ENCODE data around the gene HIPK4. TPM values are rescaled to one million over a fixed set of nuclear protein-coding genes. Genes with fewer than 3 reads are reported as not detected.
"Not testable (repeated sequence)": the region's sequence is repeated elsewhere in the genome, so short reads cannot be mapped to it uniquely, and the experiment has no call there.

Gene HIPK4
- total RNA-seq, 1 experiment from 2014 or later: not detected

- H3K4me2 ChIP-seq (ENCODE audit: low read length): peak overlapping the region; percentile 99
- no peaks in the 10 kb centered on the region for H3K9me2 ChIP-seq (replicated peaks; ENCODE audit: low read length)
- peak overlapping the region; percentile 90 for H2AFZ ChIP-seq (ENCODE audit: low read length)
- H3K4me3 ChIP-seq (ENCODE audit: low read length): peak overlapping the region; percentile 73
- H3K4me1 ChIP-seq (ENCODE audit: insufficient read depth, low read length): peaks cover 16% of the 10 kb centered on the region; the same call in 1 of the 2 replicates
- peak overlapping the region; percentile 87 for H3K9ac ChIP-seq (ENCODE audit: low read length)
- no peaks in the 10 kb centered on the region for H3F3A ChIP-seq (ENCODE audit: low read length, unreplicated experiment)
- intact Hi-C loops (cut with micrococcal nuclease): no loop called here
- TSS peak; percentile 99 for BruUV-seq (replicated peaks)
- H3K27ac ChIP-seq (ENCODE audit: low read length): peak overlapping the region; percentile 94
- H3K27me3 ChIP-seq (ENCODE audit: low read length): no peaks in the 10 kb centered on the region
- H4K20me1 ChIP-seq (ENCODE audit: low read length): no peaks in the 10 kb centered on the region
- TF ChIP-seq EZH2 (IDR thresholded peaks at IDR 0.05; ENCODE audit: low read length, unreplicated experiment): no peak
- TF ChIP-seq, protein P1, sequence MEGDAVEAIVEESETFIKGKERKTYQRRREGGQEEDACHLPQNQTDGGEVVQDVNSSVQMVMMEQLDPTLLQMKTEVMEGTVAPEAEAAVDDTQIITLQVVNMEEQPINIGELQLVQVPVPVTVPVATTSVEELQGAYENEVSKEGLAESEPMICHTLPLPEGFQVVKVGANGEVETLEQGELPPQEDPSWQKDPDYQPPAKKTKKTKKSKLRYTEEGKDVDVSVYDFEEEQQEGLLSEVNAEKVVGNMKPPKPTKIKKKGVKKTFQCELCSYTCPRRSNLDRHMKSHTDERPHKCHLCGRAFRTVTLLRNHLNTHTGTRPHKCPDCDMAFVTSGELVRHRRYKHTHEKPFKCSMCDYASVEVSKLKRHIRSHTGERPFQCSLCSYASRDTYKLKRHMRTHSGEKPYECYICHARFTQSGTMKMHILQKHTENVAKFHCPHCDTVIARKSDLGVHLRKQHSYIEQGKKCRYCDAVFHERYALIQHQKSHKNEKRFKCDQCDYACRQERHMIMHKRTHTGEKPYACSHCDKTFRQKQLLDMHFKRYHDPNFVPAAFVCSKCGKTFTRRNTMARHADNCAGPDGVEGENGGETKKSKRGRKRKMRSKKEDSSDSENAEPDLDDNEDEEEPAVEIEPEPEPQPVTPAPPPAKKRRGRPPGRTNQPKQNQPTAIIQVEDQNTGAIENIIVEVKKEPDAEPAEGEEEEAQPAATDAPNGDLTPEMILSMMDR (conservative IDR thresholded peaks at IDR 0.05; ENCODE audit: low read depth, low read length): no peak
- no peak for TF ChIP-seq EZH2phosphoT487 (IDR thresholded peaks at IDR 0.05; ENCODE audit: borderline replicate concordance, low read length)
- H3K79me2 ChIP-seq (ENCODE audit: low read length): no peaks in the 10 kb centered on the region
- ATAC-seq: peak; percentile 93
- H3K36me3 ChIP-seq (ENCODE audit: low read depth, low read length): no peaks in the 10 kb centered on the region
- H3K9me3 ChIP-seq (ENCODE audit: low read length): no peaks in the 10 kb centered on the region
- CTCF ChIA-PET: interaction anchor here (0.5 to 0.6 kb wide), 2 partner anchors 200 to 242 kb away, joined by 3 to 10 read pairs; no protein-coding TSS in a partner anchor
- POLR2A ChIA-PET (ENCODE audit: unreplicated experiment): interaction anchor here (0.5 to 2.0 kb wide), 2 partner anchors 13 to 137 kb away, joined by 4 to 19 read pairs; no protein-coding TSS in a partner anchor
- peak; percentile 89 for DNase-seq
These were observed 43.6 kb upstream of the HIPK4 start for GRCh38 chr19:40433391-40434216.

DNA sequence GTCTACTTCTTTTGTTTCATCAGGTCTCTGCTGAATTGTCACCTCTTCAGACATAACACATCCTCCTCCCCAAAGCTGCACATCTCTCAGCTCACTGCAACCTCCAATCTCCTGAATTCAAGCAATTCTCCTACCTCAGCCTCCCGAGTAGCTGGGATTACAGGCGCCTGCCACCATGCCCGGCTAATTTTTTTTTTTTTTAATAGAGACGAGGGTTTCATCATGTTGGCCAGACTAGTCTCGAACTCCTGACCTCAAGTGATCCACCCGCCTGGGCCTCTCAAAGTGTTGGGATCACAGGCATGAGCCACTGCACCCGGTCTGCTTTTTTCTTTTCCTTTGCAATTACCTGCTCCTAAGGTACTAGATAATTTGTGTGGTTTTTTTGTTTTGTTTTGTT, 42.8 kb upstream of the HIPK4 start:
- H3K4me2 ChIP-seq (ENCODE audit: low read length): peak overlapping the region; percentile 99
- H3K9me3 ChIP-seq (ENCODE audit: low read length); H3F3A ChIP-seq (ENCODE audit: low read length, unreplicated experiment); H4K20me1 ChIP-seq (ENCODE audit: low read length); ATAC-seq; DNase-seq; H3K9me2 ChIP-seq (replicated peaks; ENCODE audit: low read length); H3K79me2 ChIP-seq (ENCODE audit: low read length); H3K36me3 ChIP-seq (ENCODE audit: low read depth, low read length); H3K27me3 ChIP-seq (ENCODE audit: low read length); BruUV-seq (replicated peaks); intact Hi-C loops (cut with micrococcal nuclease): not testable (repeated sequence)
- CTCF ChIA-PET: interaction anchor here (0.6 kb wide), 1 partner anchor 241 kb away, joined by 10 read pairs; no protein-coding TSS in a partner anchor
- peak overlapping the region; percentile 90; the same call in 1 of the 2 replicates for H2AFZ ChIP-seq (ENCODE audit: low read length)
- H3K4me1 ChIP-seq (ENCODE audit: insufficient read depth, low read length): peaks cover 16% of the 10 kb centered on the region; the same call in 1 of the 2 replicates
- H3K9ac ChIP-seq (ENCODE audit: low read length): peak overlapping the region; percentile 87
- peak overlapping the region; percentile 73 for H3K4me3 ChIP-seq (ENCODE audit: low read length)
- peak overlapping the region; percentile 94 for H3K27ac ChIP-seq (ENCODE audit: low read length)
- POLR2A ChIA-PET (ENCODE audit: unreplicated experiment): interaction anchor here (2.0 kb wide), 1 partner anchor 12 kb away, joined by 4 read pairs; no protein-coding TSS in a partner anchor

DNA sequence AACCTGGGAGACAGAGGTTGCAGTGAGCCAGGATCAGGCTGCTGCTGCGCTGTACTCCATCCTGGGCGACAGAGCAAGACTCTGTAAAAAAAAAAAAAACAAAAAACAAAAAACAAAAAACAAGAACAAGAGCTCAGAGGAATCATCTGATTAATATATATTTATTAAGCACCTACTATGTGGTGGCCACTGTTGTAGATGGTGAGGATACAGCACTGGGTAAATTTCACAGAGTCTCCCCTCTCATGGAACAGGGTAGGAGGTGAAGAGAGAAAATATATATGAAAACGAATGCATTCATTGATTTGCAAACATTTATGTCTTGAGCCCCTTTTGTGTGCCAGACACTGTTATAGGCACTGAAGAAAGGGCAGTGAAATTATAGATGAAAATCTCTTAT, 41.7 kb upstream of the HIPK4 start:
- H3K9ac ChIP-seq (ENCODE audit: low read length): no peak overlapping the region
- no peaks in the 10 kb centered on the region for H3K27me3 ChIP-seq (ENCODE audit: low read length)
- H3K79me2 ChIP-seq (ENCODE audit: low read length): no peaks in the 10 kb centered on the region
- no TSS peak for BruUV-seq (replicated peaks)
- POLR2A ChIA-PET (ENCODE audit: unreplicated experiment): interaction anchor here (2.0 kb wide), 1 partner anchor 11 kb away, joined by 4 read pairs; no protein-coding TSS in a partner anchor
- H3K9me3 ChIP-seq (ENCODE audit: low read length): no peaks in the 10 kb centered on the region
- no peak overlapping the region for H3K4me3 ChIP-seq (ENCODE audit: low read length)
- no peaks in the 10 kb centered on the region for H4K20me1 ChIP-seq (ENCODE audit: low read length)
- no peaks in the 10 kb centered on the region for H3F3A ChIP-seq (ENCODE audit: low read length, unreplicated experiment)
- H3K9me2 ChIP-seq (replicated peaks; ENCODE audit: low read length): no peaks in the 10 kb centered on the region
- ATAC-seq: no peak
- intact Hi-C loops (cut with micrococcal nuclease): no loop called here
- no peak overlapping the region for H3K27ac ChIP-seq (ENCODE audit: low read length)
- H3K36me3 ChIP-seq (ENCODE audit: low read depth, low read length): no peaks in the 10 kb centered on the region
- H3K4me2 ChIP-seq (ENCODE audit: low read length): no peak overlapping the region
- DNase-seq: no peak
- no peak overlapping the region for H2AFZ ChIP-seq (ENCODE audit: low read length)
- TF ChIP-seq, protein P1 (conservative IDR thresholded peaks at IDR 0.05; ENCODE audit: low read depth, low read length): no peak
- no peak for TF ChIP-seq EZH2phosphoT487 (IDR thresholded peaks at IDR 0.05; ENCODE audit: borderline replicate concordance, low read length)
- TF ChIP-seq EZH2 (IDR thresholded peaks at IDR 0.05; ENCODE audit: low read length, unreplicated experiment): no peak
- CTCF ChIA-PET: no interaction called here
- peaks cover 16% of the 10 kb centered on the region; the same call in 1 of the 2 replicates for H3K4me1 ChIP-seq (ENCODE audit: insufficient read depth, low read length)

DNA sequence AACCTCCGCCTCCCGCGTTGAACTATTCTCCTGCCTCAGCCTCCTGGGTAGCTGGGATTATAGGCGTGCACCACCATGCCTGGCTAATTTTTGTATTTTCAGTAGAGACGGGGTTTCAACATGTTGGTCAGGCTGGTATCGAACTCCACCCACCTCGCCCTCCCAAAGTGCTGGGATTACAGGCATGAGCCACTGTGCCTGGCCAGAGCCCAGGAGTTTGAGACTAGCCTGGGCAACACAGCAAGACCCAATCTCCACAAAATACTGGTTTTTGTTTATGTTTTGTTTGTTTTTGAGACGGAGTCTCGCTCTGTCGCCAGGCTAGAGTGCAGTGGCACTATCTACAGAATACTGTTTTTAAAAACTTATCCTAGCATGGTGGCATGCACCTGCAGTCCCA, 40.3 kb upstream of the HIPK4 start:
- H2AFZ ChIP-seq (ENCODE audit: low read length); H3K79me2 ChIP-seq (ENCODE audit: low read length); H3K9ac ChIP-seq (ENCODE audit: low read length); H4K20me1 ChIP-seq (ENCODE audit: low read length); BruUV-seq (replicated peaks); H3K9me2 ChIP-seq (replicated peaks; ENCODE audit: low read length); H3K4me3 ChIP-seq (ENCODE audit: low read length); H3K4me2 ChIP-seq (ENCODE audit: low read length); POLR2A ChIA-PET (ENCODE audit: unreplicated experiment); H3K9me3 ChIP-seq (ENCODE audit: low read length); intact Hi-C loops (cut with micrococcal nuclease); H3K27ac ChIP-seq (ENCODE audit: low read length); H3F3A ChIP-seq (ENCODE audit: low read length, unreplicated experiment); ATAC-seq; DNase-seq; H3K27me3 ChIP-seq (ENCODE audit: low read length); H3K36me3 ChIP-seq (ENCODE audit: low read depth, low read length): not testable (repeated sequence)
- CTCF ChIA-PET: interaction anchor here (0.6 kb wide), 1 partner anchor 136 kb away, joined by 3 read pairs; no protein-coding TSS in a partner anchor
- H3K4me1 ChIP-seq (ENCODE audit: insufficient read depth, low read length): peaks cover 19% of the 10 kb centered on the region; the same call in 1 of the 2 replicates

Data from PC-3 (cell line).